Measurements from ENCODE around the gene ABHD6.
"Not testable (repeated sequence)": the region's sequence is repeated elsewhere in the genome, so short reads cannot be mapped to it uniquely, and the experiment has no call there.

Gene ABHD6

DNA sequence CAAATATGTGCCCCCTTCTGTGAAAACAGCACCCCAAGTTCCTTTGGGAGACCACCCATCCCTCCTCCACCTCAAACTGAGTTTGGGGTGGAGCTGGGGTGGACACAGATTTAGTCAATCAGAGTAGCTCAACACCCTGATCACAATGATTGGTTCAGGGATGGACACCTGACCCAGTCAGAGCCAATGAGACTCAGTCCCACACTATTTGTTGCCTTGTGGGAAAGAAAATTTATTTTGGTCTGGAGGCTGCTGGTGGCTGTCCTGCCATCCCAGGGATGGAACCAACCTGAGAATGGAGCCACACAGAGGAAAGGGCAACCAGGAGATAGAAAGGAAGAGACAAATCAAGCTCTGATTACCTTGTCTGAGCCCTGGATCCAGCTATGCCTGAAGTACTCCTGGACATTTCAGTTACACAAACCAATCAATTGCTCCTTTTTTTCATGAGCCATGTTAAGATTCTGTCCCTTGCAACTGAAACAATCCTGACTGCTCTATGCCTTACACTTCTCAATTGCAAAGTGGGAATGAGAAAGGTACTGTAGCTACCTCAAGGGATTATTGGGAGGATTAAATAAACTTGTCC, 37.4 kb upstream of the ABHD6 start:
- no peak for TF ChIP-seq CTCF (conservative IDR thresholded peaks at IDR 0.05; ENCODE audit: low read depth, low read length)
- no peak for DNase-seq (ENCODE audit: low read depth)
- H3K4me3 ChIP-seq (ENCODE audit: low read depth, low read length): no peak overlapping the region

- TF ChIP-seq CTCF (conservative IDR thresholded peaks at IDR 0.05; ENCODE audit: low read depth, low read length): no peak
- no peak overlapping the region for H3K4me3 ChIP-seq (ENCODE audit: low read depth, low read length)
- no peak for DNase-seq (ENCODE audit: low read depth)
These were observed 36.7 kb upstream of the ABHD6 start for GRCh38 chr3:58200846-58201355.

DNA sequence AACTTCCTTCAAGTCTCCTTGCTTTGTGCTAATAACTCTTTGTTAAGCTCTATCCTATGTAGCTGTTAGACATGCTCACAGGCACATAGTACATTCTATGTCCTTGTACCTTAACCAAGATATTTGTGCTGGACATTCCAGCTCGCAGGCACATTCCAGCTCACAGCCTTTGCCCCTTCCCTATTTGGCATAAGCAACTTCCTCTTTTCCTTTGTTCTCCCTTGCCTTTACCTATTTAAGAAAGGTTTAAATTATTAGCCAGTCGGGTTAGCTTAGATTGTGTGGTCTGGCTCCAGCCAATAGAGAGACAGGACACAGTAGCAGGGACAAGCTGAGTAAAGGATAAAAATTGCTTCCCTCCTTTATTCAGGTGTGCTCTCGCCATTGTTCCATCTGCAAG, 36.1 kb upstream of the ABHD6 start:
- H3K4me3 ChIP-seq (ENCODE audit: low read depth, low read length); DNase-seq (ENCODE audit: low read depth): not testable (repeated sequence)

DNA sequence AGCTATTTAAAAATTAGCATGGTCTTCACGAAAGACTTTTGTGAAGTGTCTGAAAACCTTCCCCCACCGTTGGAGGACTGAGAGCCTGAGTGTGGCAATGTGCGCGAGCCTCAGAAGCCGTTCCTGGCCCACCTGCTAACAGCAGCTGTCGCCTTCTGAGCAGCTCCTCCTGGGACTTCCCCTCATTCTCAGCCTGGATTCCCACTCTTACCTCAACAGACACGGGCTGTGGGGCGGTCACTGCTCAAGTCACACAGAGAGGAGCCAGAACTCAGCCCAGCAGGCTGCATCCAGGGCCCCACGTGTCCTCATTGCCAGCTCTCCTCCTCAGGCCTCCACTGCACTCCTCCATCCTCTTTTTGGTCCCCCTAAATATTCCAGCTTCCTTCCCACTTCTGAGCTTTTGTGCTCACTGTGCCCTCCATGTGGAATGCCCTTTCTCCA, 34.7 kb upstream of the ABHD6 start:
- no peak for DNase-seq (ENCODE audit: low read depth)
- TF ChIP-seq CTCF (conservative IDR thresholded peaks at IDR 0.05; ENCODE audit: low read depth, low read length): no peak
- H3K4me3 ChIP-seq (ENCODE audit: low read depth, low read length): no peak overlapping the region

- H3K4me3 ChIP-seq (ENCODE audit: low read depth, low read length): no peak overlapping the region
- DNase-seq (ENCODE audit: low read depth): no peak
- no peak for TF ChIP-seq CTCF (conservative IDR thresholded peaks at IDR 0.05; ENCODE audit: low read depth, low read length)
These were observed 34.1 kb upstream of the ABHD6 start for GRCh38 chr3:58203541-58203940.

DNA sequence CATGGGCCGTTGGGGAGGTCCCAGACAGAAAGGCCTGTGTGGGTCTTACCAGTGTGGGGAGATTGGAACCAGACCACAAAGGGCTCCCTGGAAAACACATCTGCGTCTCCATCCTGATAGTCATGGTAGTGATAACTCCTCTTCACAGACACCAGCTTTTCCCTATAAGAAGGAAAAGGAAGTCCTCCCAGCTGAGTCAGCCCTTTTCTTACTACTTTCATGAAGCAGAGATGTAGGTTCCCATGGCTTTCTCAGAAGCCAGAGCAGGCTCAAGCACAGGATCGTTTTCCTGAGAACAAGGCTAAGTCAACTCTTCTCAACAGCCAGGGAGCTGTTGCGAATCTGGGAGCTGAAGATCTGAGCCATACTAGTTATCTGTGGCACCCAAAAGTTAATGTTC, 32.9 kb upstream of the ABHD6 start:
- no peak for TF ChIP-seq CTCF (conservative IDR thresholded peaks at IDR 0.05; ENCODE audit: low read depth, low read length)
- H3K4me3 ChIP-seq (ENCODE audit: low read depth, low read length): no peak overlapping the region
- DNase-seq (ENCODE audit: low read depth): no peak

DNA sequence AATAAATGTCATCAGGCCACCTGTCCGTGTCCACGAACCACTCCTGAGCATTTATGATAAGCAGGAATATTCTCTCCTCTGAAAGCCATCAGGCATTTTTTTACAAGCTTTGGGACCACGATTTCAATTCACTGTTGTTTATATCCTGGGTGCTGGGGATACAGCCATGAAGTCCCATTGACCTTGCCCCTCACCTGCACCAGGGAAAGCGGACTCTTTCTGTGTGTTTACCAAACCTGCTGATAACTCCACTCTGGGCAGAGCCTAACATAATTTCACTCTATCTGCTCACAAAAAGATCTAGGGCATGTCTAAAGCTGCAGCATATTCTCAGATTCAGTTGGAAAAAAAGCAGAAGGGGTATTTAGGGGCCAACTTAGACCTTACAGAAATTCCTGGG, 31.6 kb upstream of the ABHD6 start:
- no peak for DNase-seq (ENCODE audit: low read depth)
- no peak for TF ChIP-seq CTCF (conservative IDR thresholded peaks at IDR 0.05; ENCODE audit: low read depth, low read length)
- H3K4me3 ChIP-seq (ENCODE audit: low read depth, low read length): no peak overlapping the region
